Embryonic facial prominence (tissue), 1 donor: Measurements from ENCODE around the gene TUBGCP6.

Experiments
- DNase-seq: peaks from one replicate; pipeline ENCODE4 v3.0.0-alpha.2; 2016; ENCODE audit errors: extremely low spot score

The TUBGCP6 gene

GRCh38 chr22:50180727-50181521 is 63.9 kb downstream of the TUBGCP6 start:
- no peak for DNase-seq

GRCh38 chr22:50179937-50180726 is 64.7 kb downstream of the TUBGCP6 start:
- DNase-seq: no peak

- DNase-seq: no peak
Measured at GRCh38 chr22:50178871-50179869, 65.7 kb downstream of the TUBGCP6 start.

GRCh38 chr22:50178471-50178864 is 66.4 kb downstream of the TUBGCP6 start:
- no peak for DNase-seq

- no peak for DNase-seq
Measured at GRCh38 chr22:50177537-50178470, 67.0 kb downstream of the TUBGCP6 start.

GRCh38 chr22:50176850-50177536 is 67.8 kb downstream of the TUBGCP6 start:
- no peak for DNase-seq

- DNase-seq: no peak
Measured at GRCh38 chr22:50175921-50176849, 68.6 kb downstream of the TUBGCP6 start.

- no peak for DNase-seq
Measured at GRCh38 chr22:50175191-50175461, 69.7 kb downstream of the TUBGCP6 start.

GRCh38 chr22:50174382-50175190 is 70.2 kb downstream of the TUBGCP6 start:
- DNase-seq: no peak

- no peak for DNase-seq
Measured at GRCh38 chr22:50173983-50174355, 70.9 kb downstream of the TUBGCP6 start.

GRCh38 chr22:50173311-50173982 is 71.4 kb downstream of the TUBGCP6 start:
- no peak for DNase-seq

- DNase-seq: no peak
Measured at GRCh38 chr22:50171965-50172421, 72.8 kb downstream of the TUBGCP6 start.

- no peak for DNase-seq
Measured at GRCh38 chr22:50171319-50171964, 73.4 kb downstream of the TUBGCP6 start.

- DNase-seq: no peak
Measured at GRCh38 chr22:50170453-50171318, 74.1 kb downstream of the TUBGCP6 start, which contains the start of gene PANX2. PANX2 (plus strand) TSS chr22:50170731; CDS start chr22:50170731, 0 bp downstream.

GRCh38 chr22:50169774-50170341 is 75.0 kb downstream of the TUBGCP6 start:
- no peak for DNase-seq
